ENCODE data around the gene USP6.
"Not testable (repeated sequence)": the region's sequence is repeated elsewhere in the genome, so short reads cannot be mapped to it uniquely, and the experiment has no call there.

USP6 gene

DNA sequence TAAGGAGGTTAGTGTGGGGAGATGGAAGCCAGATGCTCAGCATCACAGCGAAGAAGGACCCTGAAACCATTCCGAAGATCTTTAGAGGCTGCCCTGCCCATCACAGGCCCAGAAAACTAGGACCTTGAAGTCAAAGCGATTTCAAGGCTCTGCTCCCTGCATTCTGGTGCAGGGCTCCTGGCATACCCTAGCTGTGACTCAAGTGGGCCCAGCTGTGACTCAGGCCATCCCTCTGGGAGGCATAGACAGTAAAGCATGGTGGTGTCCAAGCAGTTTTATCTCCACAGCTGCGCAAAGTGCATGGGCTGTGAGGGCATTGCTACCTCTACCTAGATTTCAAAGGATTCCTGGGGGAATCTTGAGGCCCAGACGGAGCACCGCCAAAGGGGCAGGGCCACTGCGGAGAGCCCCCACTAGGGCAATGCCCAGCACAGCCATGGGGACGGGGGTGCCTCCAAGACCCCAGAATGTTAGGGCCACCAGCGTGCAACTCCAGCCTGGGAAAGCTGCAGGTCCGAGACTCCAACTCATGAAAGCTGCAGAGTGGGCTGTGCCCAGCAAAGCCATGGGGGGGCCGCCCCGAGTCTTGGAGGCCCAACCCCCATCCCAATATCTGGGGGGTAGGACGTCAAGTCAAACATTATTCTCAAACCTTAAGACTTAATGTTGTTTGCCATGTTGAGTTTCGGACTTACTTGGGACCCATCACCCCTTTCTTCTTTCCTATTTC lies 87.5 kb downstream of the USP6 start:
- Histone ChIP-seq H3K36me3 (ENCODE audit: control insufficient read depth, insufficient read depth, low read length) (no peaks in the 10 kb centered on the region), H3K9ac (ENCODE audit: low read depth, low read length) (no peak overlapping the region), H3K27me3 (ENCODE audit: control insufficient read depth, insufficient read depth, low read length) (no peaks in the 10 kb centered on the region), H3K4me3 (ENCODE audit: low read depth, low read length) (no peak overlapping the region), H3K27ac (ENCODE audit: low read depth, low read length) (no peak overlapping the region), H3K4me1 (ENCODE audit: control insufficient read depth, insufficient read depth, low read length) (no peaks in the 10 kb centered on the region), H3K9me3 (ENCODE audit: control insufficient read depth, insufficient read depth, low read length) (no peaks in the 10 kb centered on the region)

DNA sequence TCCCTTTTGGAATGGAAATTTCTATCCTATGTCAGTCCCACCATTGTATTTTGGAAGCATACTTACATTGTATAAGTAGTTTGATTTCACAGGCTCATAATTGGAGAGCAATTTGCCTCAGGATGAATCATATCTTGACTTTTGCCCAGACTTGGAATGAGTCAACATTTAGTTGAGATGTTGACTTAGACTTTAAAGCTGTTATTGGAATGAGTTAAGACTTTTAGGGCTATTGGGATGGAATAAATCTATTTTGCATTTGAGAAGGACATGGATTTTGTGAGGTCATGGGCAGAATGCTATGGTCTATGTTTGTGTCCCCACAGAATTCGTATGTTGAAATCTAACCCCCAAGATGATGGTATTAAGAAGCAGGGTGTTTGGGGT lies 88.1 kb downstream of the USP6 start:
- Histone ChIP-seq H3K4me3 (ENCODE audit: low read depth, low read length) (no peak overlapping the region), H3K27me3 (ENCODE audit: control insufficient read depth, insufficient read depth, low read length) (no peaks in the 10 kb centered on the region), H3K9ac (ENCODE audit: low read depth, low read length) (no peak overlapping the region), H3K9me3 (ENCODE audit: control insufficient read depth, insufficient read depth, low read length) (no peaks in the 10 kb centered on the region), H3K27ac (ENCODE audit: low read depth, low read length) (no peak overlapping the region), H3K4me1 (ENCODE audit: control insufficient read depth, insufficient read depth, low read length) (no peaks in the 10 kb centered on the region), H3K36me3 (ENCODE audit: control insufficient read depth, insufficient read depth, low read length) (no peaks in the 10 kb centered on the region)

DNA sequence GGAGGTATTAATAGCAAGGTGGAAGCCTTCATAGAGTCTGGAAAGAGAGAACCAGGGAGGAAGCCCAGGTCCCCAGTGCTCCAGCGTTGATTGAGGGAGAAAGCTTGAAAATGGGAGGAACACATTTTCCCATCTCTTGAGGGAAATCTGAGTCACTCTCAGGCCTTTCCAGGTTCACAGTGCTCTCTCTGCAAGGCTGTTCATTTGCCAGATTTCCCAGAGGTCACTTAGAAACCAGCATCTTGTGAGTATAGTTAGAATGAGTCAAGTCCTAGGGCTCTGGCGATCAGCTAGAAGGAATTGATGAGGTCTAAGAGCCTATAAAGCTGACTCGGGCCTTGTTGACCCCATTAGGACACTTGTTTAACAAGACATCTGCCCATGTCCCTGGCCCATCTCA lies 93.6 kb downstream of the USP6 start:
- no peaks in the 10 kb centered on the region for H3K9me3 ChIP-seq (ENCODE audit: control insufficient read depth, insufficient read depth, low read length)
- H3K36me3 ChIP-seq (ENCODE audit: control insufficient read depth, insufficient read depth, low read length), result no peaks in the 10 kb centered on the region
- H3K27ac ChIP-seq (ENCODE audit: low read depth, low read length), result no peak overlapping the region
- H3K4me3 ChIP-seq (ENCODE audit: low read depth, low read length), result no peak overlapping the region
- no peaks in the 10 kb centered on the region for H3K4me1 ChIP-seq (ENCODE audit: control insufficient read depth, insufficient read depth, low read length)
- no peak overlapping the region for H3K9ac ChIP-seq (ENCODE audit: low read depth, low read length)
- H3K27me3 ChIP-seq (ENCODE audit: control insufficient read depth, insufficient read depth, low read length), result no peaks in the 10 kb centered on the region

DNA sequence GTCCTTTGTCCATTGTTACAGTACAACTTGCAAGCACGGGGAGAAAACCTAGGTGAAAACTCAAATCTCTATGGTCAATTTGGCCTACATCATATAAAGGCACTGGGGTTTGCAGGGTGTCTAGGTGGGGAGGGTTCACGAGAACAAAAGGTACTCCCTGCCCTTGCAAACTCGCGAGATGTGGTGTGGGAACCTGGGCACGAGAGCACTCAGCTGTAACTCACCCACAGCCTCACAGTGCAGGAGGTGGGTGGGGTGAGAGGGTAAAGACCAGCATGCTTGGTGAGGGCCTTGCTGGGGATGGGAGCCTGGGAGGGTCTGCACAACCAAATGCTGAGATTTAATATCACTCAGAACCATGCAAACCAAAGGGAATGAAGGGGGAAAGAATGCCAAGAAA lies 94.3 kb downstream of the USP6 start:
- H3K4me3 ChIP-seq (ENCODE audit: low read depth, low read length), result no peak overlapping the region
- H3K27me3 ChIP-seq (ENCODE audit: control insufficient read depth, insufficient read depth, low read length), result no peaks in the 10 kb centered on the region
- no peaks in the 10 kb centered on the region for H3K9me3 ChIP-seq (ENCODE audit: control insufficient read depth, insufficient read depth, low read length)
- no peaks in the 10 kb centered on the region for H3K4me1 ChIP-seq (ENCODE audit: control insufficient read depth, insufficient read depth, low read length)
- H3K36me3 ChIP-seq (ENCODE audit: control insufficient read depth, insufficient read depth, low read length), result no peaks in the 10 kb centered on the region
- no peak overlapping the region for H3K27ac ChIP-seq (ENCODE audit: low read depth, low read length)
- no peak overlapping the region for H3K9ac ChIP-seq (ENCODE audit: low read depth, low read length)

DNA sequence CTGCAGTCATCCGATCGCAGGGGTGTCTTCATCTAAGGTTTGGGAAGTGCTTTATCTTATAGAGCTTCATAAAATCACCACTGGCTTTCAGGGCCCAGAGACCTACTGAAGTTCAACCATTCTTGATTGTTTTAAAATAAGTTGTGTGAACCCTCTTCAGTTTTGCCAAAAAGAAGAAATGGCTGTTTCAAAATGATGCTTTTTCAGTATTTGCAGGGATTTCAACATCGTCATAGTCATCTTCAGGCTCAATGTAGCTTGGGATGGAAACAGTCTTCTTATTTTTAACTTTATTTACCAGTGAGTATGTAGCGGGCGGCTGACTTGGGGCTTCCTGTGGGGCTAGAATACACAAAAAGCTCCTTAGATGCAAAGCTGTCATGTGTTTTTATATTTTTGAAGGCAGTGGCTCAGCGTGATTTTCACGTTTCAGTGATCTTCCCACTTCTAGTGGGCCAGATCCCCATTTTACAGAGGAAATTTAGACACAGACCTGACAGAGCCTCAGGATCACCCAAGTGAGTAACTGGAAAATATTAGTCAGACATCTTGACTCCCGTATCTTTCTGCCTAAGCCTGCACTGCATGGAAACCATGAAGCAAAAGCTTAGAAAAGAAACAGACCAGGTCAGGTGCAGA lies 94.9 kb downstream of the USP6 start:
- H3K9me3 ChIP-seq (ENCODE audit: control insufficient read depth, insufficient read depth, low read length), result no peaks in the 10 kb centered on the region
- H3K27ac ChIP-seq (ENCODE audit: low read depth, low read length), result no peak overlapping the region
- no peaks in the 10 kb centered on the region for H3K4me1 ChIP-seq (ENCODE audit: control insufficient read depth, insufficient read depth, low read length)
- H3K27me3 ChIP-seq (ENCODE audit: control insufficient read depth, insufficient read depth, low read length), result no peaks in the 10 kb centered on the region
- no peaks in the 10 kb centered on the region for H3K36me3 ChIP-seq (ENCODE audit: control insufficient read depth, insufficient read depth, low read length)
- no peak overlapping the region for H3K4me3 ChIP-seq (ENCODE audit: low read depth, low read length)
- no peak overlapping the region for H3K9ac ChIP-seq (ENCODE audit: low read depth, low read length)

DNA sequence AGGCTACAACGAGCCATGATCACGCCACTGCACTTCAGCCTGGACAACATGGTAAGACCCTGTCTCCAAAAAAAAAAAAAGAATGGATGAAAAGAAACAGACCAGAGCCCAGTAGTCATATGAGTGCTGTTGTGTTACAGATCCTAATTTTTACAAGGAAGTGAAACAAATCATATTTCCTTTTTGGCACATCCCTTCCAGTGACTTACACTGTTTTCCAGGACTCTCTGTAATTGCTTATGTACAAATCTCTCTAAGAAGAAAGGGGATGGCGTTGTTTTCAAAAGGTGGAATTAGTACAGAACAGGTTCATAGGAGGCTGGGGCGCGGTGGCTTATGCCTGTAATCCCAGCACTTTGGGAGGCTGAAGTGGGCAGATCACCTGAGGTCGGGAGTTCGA lies 95.6 kb downstream of the USP6 start:
- Histone ChIP-seq H3K36me3 (ENCODE audit: control insufficient read depth, insufficient read depth, low read length) (no peaks in the 10 kb centered on the region), H3K27ac (ENCODE audit: low read depth, low read length) (no peak overlapping the region), H3K9me3 (ENCODE audit: control insufficient read depth, insufficient read depth, low read length) (no peaks in the 10 kb centered on the region), H3K4me3 (ENCODE audit: low read depth, low read length) (no peak overlapping the region), H3K27me3 (ENCODE audit: control insufficient read depth, insufficient read depth, low read length) (no peaks in the 10 kb centered on the region), H3K9ac (ENCODE audit: low read depth, low read length) (no peak overlapping the region), H3K4me1 (ENCODE audit: control insufficient read depth, insufficient read depth, low read length) (no peaks in the 10 kb centered on the region)

DNA sequence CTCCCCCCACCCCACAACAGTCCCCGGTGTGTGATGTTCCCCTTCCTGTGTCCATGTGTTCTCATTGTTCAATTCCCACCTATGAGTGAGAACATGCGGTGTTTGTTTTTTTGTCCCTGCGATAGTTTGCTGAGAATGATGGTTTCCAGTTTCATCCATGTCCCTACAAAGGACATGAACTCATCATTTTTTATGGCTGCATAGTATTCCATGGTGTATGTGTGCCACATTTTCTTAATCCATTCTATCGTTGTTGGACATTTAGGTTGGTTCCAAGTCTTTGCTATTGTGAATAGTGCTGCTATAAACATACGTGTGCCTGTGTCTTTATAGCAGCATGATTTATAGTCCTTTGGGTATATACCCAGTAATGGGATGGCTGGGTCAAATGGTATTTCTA lies 101.7 kb downstream of the USP6 start:
- H3K27ac ChIP-seq (ENCODE audit: low read depth, low read length); H3K9me3 ChIP-seq (ENCODE audit: control insufficient read depth, insufficient read depth, low read length); H3K27me3 ChIP-seq (ENCODE audit: control insufficient read depth, insufficient read depth, low read length); H3K4me3 ChIP-seq (ENCODE audit: low read depth, low read length); H3K9ac ChIP-seq (ENCODE audit: low read depth, low read length); H3K36me3 ChIP-seq (ENCODE audit: control insufficient read depth, insufficient read depth, low read length); H3K4me1 ChIP-seq (ENCODE audit: control insufficient read depth, insufficient read depth, low read length): not testable (repeated sequence)

DNA sequence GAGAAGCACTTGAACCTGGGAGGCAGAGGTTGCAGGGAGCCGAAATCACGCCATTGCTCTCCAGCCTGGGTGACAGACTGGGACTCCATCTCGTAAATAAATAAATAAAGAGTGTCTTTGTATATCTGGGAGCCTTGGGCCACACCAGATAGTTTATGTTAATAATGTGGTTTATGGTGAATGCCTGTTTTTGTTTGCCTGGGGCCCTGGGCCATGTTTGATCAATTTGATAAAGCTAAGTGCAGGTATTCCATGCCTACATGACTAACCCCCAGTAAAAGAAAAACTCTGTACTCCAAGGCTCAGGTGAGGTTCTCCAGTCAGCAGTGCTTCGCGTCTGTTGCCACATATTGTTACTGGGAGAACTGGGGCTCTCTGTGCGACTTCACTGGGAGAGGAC lies 103.7 kb downstream of the USP6 start:
- Histone ChIP-seq H3K27ac (ENCODE audit: low read depth, low read length) (no peak overlapping the region), H3K9ac (ENCODE audit: low read depth, low read length) (no peak overlapping the region), H3K4me1 (ENCODE audit: control insufficient read depth, insufficient read depth, low read length) (no peaks in the 10 kb centered on the region), H3K36me3 (ENCODE audit: control insufficient read depth, insufficient read depth, low read length) (no peaks in the 10 kb centered on the region), H3K4me3 (ENCODE audit: low read depth, low read length) (no peak overlapping the region), H3K27me3 (ENCODE audit: control insufficient read depth, insufficient read depth, low read length) (no peaks in the 10 kb centered on the region), H3K9me3 (ENCODE audit: control insufficient read depth, insufficient read depth, low read length) (no peaks in the 10 kb centered on the region)

DNA sequence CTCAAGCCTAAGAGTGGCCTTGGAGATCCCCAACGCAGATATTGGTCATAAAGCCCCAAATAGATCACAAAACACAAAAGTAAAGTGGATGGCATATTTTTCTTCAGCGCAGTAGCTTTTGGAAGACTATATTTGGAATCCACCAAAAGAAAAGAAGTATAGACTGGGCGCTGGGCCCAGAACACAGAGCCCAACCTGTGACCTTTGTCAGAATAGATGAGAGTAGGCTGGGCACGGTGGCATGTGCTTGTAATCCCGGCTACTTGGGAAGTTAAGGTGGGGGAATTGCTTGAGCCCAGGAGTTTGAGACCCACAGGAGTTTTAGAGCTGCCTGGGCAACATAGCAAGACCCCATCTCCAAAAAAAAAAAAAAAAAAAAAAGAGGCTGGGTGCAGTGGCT lies 104.2 kb downstream of the USP6 start:
- H3K27ac ChIP-seq (ENCODE audit: low read depth, low read length), result no peak overlapping the region
- H3K4me3 ChIP-seq (ENCODE audit: low read depth, low read length), result no peak overlapping the region

DNA sequence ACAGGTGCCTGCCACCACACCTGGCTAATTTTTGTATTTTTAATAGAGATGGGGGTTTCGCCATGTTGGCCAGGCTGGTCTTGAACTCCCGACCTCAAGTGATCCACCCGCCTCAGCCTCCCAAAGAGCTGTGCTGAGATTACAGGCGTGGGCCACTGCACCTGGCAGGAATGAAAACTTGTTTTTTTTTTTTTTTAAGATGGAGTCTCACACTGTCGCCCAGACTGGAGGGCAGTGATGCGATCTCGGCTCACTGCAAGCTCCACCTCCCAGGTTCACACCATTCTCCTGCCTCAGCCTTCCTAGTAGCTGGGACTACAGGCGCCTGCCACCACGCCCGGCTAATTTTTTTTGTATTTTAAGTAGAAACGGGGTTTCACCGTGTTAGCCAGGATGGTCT lies 106.1 kb downstream of the USP6 start:
- not testable (repeated sequence) for H3K36me3 ChIP-seq (ENCODE audit: control insufficient read depth, insufficient read depth, low read length); H3K9ac ChIP-seq (ENCODE audit: low read depth, low read length); H3K4me1 ChIP-seq (ENCODE audit: control insufficient read depth, insufficient read depth, low read length)

More for the DNA sequence above, 104.2 kb downstream of the USP6 start:
- H3K27me3 ChIP-seq (ENCODE audit: control insufficient read depth, insufficient read depth, low read length), result no peaks in the 10 kb centered on the region
- H3K4me1 ChIP-seq (ENCODE audit: control insufficient read depth, insufficient read depth, low read length), result no peaks in the 10 kb centered on the region
- H3K36me3 ChIP-seq (ENCODE audit: control insufficient read depth, insufficient read depth, low read length), result no peaks in the 10 kb centered on the region
- no peak overlapping the region for H3K9ac ChIP-seq (ENCODE audit: low read depth, low read length)
- H3K9me3 ChIP-seq (ENCODE audit: control insufficient read depth, insufficient read depth, low read length), result no peaks in the 10 kb centered on the region

More for the DNA sequence above, 106.1 kb downstream of the USP6 start:
- H3K27ac ChIP-seq (ENCODE audit: low read depth, low read length); H3K27me3 ChIP-seq (ENCODE audit: control insufficient read depth, insufficient read depth, low read length); H3K4me3 ChIP-seq (ENCODE audit: low read depth, low read length); H3K9me3 ChIP-seq (ENCODE audit: control insufficient read depth, insufficient read depth, low read length): not testable (repeated sequence)

All from HUES48 (cell line).